PC-9 (cell line): ENCODE results near the gene TTLL5.

ENCODE experiments used
- CTCF ChIP-seq: fragments of 200-600 bp; sonication (generic); conservative IDR thresholded peaks from 2 replicates; pipeline ENCODE4 v1.6.1; 2017; ENCODE audit warnings: mixed run types, antibody characterized with exemption, mild to moderate bottlenecking, moderate library complexity
- EZH2 ChIP-seq: fragments of 200-600 bp; sonication (generic); IDR thresholded peaks from 2 replicates; pipeline ENCODE4 v1.8.0; 2017; ENCODE audit warnings: antibody characterized with exemption, low read depth

- TF ChIP-seq CTCF (no peak), EZH2 (no peak)
These were observed 103.0 kb downstream of the TTLL5 start for GRCh38 chr14:75764020-75764419.
